ENCODE data around the gene NKRF. TPM values are rescaled to one million over a fixed set of nuclear protein-coding genes. Genes with fewer than 3 reads are reported as not detected.

The NKRF gene
- total and polyA plus RNA-seq, 9 donors, result 4.9 to 12.5 (median 9.5) TPM

- Histone ChIP-seq H3K36me3 (no peaks in the 10 kb centered on the region), H3K27ac (no peak overlapping the region), H3K4me3 (no peak overlapping the region), H3K9me3 (no peaks in the 10 kb centered on the region), H3K4me1 (ENCODE audit: insufficient read depth) (no peaks in the 10 kb centered on the region), H3K27me3 (no peaks in the 10 kb centered on the region)
- no peak for DNase-seq
- TF ChIP-seq CTCF (IDR thresholded peaks at IDR 0.05), result no peak
- TF ChIP-seq EP300 (IDR thresholded peaks at IDR 0.05), result no peak
- TF ChIP-seq POLR2A (IDR thresholded peaks at IDR 0.05), result no peak
- intact Hi-C loops (cut with DNase I), result no loop called here
- WGBS, 3 donors, result 48 to 60% (median 55%) methylated on average over 3 of the region's 3 CpGs
Observed at GRCh38 chrX:119635179-119635578, 29.0 kb upstream of the NKRF start.

DNA sequence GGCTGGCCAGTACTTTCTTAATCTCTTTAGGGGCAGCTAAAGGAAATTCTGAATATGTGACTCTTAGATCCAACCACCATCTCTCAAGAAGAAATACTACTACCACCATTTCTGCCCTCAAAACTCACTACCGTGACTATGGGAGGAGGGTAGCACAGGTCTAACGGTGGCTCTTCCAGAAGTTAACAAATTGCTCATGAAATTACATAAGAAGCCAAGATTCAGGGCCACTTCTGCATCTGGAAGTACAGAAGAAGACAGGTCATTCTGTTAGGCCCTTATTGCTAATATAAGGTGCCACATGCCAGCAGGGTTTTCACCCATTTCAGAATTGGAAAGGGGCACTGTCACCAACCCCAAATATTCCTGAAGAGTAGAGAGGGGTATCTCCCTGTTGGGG lies 19.6 kb upstream of the NKRF start:
- Histone ChIP-seq H3K4me3 (no peak overlapping the region), H3K27ac (no peak overlapping the region), H3K9me3 (no peaks in the 10 kb centered on the region), H3K27me3 (no peaks in the 10 kb centered on the region), H3K36me3 (no peaks in the 10 kb centered on the region), H3K4me1 (ENCODE audit: insufficient read depth) (no peaks in the 10 kb centered on the region)
- no peak for DNase-seq
- no peak for TF ChIP-seq CTCF (IDR thresholded peaks at IDR 0.05)
- TF ChIP-seq POLR2A (IDR thresholded peaks at IDR 0.05), result no peak
- no peak for TF ChIP-seq EP300 (IDR thresholded peaks at IDR 0.05)
- intact Hi-C loops (cut with DNase I), result no loop called here
- 75 to 82% (median 78%) methylated on average over 2 of the region's 2 CpGs for WGBS, 3 donors

DNA sequence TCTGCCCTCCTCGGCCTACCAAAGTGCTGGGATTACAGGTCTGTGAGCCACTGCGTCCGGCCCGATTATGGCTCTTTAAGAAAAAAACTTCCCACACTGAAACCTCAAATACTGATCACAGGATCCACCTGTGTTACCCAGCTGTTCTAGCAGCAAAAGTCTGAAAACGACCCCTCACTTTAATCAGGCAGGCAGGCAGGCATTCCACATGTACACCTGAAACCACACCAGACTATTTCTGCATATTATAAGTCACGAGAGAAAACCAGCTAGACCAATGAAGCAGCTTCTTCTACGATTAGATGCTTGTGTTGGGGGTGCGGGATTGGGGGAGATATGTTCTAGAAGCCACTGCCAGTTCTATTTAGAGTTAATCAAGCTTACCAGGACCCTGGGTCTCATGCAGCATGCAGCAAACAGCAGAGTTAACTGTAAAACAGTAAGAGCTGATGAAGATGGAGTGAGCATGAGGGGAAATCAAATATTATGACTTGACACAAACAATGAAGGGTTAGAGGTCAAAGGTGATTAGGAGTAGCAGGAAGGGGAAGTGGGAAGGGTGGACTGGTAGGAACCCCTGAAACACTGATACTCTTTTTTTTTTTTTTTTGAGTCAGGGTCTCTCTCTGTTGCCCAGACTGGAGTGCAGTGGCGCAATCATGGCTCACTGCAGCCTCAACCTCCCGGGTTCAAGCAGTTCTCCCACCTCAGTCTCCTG lies 18.9 kb upstream of the NKRF start:
- Histone ChIP-seq H3K27ac (no peak overlapping the region), H3K4me1 (ENCODE audit: insufficient read depth) (no peaks in the 10 kb centered on the region), H3K9me3 (no peaks in the 10 kb centered on the region), H3K27me3 (no peaks in the 10 kb centered on the region), H3K36me3 (no peaks in the 10 kb centered on the region), H3K4me3 (no peak overlapping the region)
- TF ChIP-seq POLR2A (IDR thresholded peaks at IDR 0.05), result no peak
- TF ChIP-seq EP300 (IDR thresholded peaks at IDR 0.05), result no peak
- no peak for TF ChIP-seq CTCF (IDR thresholded peaks at IDR 0.05)
- intact Hi-C loops (cut with DNase I), result no loop called here
- WGBS, 3 donors, result 80 to 87% (median 83%) methylated on average over 10 of the region's 10 CpGs
- no peak for DNase-seq

GRCh38 chrX:119624417-119624816 lies 18.2 kb upstream of the NKRF start:
- H3K27ac ChIP-seq, result no peak overlapping the region
- intact Hi-C loops (cut with DNase I), result no loop called here

More at GRCh38 chrX:119624417-119624816, 18.2 kb upstream of the NKRF start:
- H3K4me3 ChIP-seq, result no peak overlapping the region
- no peaks in the 10 kb centered on the region for H3K27me3 ChIP-seq
- DNase-seq, result no peak
- no peaks in the 10 kb centered on the region for H3K4me1 ChIP-seq (ENCODE audit: insufficient read depth)
- 89 to 93% (median 92%) methylated on average over 11 of the region's 11 CpGs for WGBS, 3 donors
- H3K9me3 ChIP-seq, result no peaks in the 10 kb centered on the region
- H3K36me3 ChIP-seq, result no peaks in the 10 kb centered on the region
- TF ChIP-seq POLR2A (IDR thresholded peaks at IDR 0.05) (no peak), EP300 (IDR thresholded peaks at IDR 0.05) (no peak), CTCF (IDR thresholded peaks at IDR 0.05) (no peak)
